SKM-1 (cell line): ENCODE measurements around the gene POC1B.
A peak's percentile ranks its signal among the peaks of the same experiment; 100 is the strongest.

Source experiments
- DNase-seq: peaks from one replicate; lab custom pipeline; 2025; ENCODE audit not compliant: unreplicated experiment; lab: John Stamatoyannopoulos, UW

POC1B gene

DNA sequence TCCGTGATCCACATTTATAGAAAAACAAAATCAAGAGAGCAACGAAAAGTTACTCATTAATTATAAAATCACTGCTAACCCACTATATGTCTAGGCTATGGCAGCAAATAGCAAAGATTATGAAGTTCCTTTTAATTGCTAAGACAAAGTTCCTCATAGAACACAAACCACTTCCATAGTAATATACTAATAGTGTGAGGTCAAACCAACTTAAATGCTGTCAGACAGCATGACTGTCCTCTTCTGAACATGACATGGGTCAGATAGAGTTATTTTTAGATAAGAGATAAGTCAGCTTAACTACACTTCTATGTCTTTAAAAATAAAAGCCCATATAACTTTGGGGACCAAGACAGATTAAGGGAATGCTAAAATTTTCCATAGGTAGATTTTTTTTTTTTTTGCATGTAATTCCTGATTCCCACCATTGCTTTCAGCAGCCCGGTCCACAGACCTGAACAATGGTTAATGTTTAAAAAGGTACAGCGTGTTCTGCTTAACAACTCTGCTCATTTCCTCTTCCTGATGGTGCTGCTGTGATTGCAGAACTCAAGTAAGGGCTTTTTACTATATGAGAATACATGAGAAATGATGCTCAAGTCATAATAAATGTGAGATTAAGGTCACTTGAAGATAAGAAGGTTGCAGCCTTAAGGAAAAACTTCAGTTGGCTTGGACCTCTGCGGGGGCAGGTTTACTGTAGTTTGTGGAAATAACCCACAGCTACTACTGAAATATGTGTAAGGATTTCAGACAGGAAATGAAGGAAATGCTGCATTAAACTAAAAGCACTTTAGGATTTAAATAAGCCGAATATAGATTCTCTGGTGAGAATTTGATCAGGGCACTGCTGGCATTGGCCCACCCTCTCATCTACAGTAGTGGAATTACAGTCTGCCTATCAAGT lies 135.8 kb downstream of the POC1B start:
- DNase-seq: no peak

DNA sequence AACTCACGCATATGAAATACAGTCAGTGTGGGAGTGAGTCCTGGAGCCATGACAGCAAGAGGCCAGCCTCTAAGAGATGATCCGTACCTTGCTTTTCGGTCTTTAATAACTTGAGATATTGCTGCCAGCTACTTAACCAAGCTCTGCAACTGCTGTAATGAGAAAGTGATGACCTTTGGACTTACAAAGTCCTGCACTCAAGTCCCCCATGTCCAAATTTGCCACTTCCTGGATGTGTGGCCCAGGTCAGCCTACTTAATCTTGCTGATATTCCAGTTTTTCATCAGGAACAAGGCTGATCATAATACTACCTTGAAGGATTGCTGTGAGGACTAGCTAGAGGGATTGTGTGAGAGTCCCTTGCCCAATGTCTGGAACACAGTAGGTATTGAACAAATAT lies 139.7 kb downstream of the POC1B start:
- no peak for DNase-seq

DNA sequence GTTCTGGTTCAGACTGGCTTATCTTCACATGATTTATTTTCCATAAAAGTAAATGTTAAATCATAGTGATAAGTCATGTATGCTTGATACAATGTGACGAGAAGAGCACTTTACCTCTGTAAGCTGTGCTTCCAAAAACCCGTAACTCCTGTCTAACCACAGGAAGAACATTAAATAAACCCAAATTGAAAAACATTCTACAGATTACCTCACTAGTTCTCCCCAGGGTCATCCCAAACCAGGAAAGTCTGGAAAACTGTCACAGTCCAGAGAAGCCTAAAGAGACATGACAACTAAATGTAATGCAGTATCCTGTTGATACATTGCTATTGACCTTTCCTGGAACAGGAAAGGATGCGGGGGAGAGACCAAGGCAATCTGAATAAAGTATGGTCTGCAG lies 141.0 kb downstream of the POC1B start:
- no peak for DNase-seq

DNA sequence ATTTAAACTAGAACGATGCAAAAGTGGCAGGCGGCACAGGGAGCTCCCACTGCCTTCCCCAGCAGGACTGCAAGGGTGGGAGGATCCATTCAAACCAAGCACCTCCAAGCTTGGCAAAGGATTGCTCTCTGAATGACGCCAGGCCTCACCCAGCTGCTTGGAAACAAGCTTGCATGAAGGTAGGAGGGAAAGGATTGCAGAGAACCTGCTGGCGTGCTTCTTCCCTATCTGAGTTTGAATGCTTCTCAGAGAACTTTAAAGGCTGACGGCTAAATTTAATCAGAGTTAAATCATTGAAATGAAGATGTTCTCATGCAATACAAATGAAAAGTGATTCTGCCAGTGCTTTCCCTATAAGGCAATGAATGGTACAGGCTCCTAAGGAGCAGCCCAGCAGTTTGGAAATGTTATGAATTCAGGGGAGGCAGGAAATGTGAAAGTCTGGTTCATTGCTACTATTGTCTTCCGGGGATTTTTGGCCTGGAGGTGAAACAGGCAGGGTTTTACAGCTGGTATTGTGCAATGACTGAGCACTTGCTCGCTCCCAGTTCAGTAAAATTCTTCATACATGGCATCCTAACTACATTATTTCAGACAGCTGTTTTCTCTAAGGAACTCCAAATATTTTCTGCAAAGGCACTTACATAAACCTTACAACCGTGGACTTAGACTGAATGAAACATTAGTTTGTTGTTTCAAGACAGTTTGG lies 141.6 kb downstream of the POC1B start:
- DNase-seq: no peak

DNA sequence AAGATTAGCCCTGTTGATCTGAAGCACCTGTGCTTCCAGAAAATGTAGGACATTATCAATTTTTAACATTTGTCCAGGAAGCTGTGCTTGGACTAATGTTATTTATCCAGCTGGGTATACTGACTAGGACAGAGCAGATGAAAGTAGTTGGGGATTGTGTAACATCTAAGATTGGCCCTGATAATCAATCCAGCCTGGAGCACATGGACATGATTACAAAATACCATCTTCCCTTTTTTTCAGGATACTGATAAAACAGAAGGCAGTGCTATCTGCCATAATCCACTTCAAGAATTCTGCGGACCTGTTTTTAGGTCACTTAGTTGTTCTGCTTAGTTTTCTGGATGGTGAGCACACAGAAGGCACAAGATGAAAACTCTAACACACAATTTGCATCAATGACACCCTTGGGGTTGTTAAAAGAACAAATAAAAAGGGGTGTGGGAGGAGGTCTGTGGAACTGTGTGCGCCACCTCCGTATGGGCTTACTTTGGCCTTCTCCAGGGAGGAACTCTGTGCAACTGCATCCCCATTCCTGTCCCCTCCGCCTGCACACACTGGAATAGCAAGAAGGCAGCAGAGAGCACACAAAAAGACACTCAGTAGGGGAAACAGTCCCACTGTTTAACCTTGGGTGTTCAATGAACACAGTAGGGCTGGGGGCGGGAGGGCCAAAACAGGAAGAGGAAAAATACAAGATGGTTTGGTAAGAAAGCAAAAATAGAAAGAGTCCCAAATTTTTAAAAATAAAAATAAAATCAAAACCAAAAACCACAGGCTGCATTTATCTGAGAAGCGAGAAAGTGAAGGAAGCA lies 142.4 kb downstream of the POC1B start:
- no peak for DNase-seq

DNA sequence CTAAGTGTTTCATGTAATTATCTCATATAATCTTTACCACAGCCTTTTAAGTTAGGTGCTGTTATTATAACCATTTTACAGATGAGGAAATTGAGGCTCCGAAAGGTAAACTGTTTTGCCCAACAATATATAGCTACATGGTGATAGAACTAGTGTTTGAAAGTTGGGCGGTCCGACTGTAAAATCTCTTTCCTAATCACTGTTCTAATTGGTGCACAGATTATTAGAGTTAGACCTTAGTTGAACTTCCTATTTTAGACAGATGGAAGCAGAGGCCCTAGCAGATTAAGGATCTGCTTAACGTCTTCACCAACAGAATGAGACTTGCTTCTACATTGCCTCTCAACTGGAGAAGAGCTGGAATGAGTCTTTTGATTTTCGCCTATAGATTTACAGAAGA lies 143.5 kb downstream of the POC1B start:
- DNase-seq: peak; percentile 3

DNA sequence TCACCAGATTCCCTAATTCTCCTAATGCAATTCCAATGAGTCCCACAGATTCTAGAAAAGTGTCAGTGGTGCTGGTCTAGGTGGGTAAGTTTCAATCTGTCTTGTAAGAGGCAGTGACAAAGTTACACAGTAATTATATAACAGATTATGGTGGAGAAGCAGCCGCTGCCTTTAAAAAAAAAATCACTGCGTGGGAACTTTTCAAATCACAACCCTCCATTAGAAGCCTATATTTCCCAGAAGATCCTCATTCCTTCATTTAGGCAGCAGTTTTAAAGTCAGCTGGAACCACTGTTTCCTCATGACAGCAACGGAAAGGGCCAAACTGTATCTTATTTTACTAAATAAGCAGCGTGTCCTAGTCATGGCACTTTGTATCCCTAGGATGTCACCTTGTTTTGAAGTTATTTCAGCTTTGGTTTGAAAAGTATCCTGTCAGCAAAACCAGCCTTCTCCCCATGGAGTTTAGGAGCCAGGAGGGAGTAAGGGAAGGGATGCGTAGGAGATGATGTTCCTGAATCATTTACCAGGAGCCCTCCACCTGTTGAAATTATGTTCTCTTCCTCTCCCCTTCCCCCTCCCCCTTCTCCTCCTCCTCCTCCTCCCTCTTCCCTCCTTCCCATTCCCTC lies 145.9 kb downstream of the POC1B start:
- DNase-seq: no peak

DNA sequence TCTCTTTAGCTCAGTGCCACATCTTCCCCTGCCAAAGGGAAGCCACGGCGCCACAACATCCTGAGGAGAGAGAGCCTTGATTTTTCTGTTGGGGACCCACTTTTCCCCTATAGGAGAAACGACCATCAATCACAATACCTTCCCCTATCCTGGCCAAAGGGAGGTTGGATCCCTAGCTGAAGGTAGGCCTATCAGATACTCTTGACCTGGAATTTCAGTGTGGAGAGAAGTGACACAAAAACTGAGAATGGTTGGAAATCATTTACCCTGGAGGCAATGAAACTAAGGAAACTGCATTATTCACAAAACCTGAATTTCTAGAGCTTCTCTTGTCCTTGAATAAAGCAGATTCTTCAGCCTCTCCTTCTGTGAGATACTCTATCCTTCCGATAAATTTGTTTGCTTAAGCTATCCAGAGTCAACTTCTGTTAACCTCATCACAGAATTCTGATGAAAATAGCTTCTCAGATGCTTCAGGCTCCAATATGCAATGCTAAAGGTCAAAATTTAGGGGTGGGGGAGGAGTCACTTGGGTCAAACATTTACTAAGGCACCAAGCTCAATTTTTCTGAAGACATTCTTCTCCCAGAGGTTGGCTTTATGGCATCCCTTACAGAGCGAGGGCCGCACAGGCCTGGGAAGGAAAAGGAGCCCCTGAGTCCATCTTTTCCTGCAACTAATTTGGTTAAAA lies 146.6 kb downstream of the POC1B start:
- DNase-seq: no peak

DNA sequence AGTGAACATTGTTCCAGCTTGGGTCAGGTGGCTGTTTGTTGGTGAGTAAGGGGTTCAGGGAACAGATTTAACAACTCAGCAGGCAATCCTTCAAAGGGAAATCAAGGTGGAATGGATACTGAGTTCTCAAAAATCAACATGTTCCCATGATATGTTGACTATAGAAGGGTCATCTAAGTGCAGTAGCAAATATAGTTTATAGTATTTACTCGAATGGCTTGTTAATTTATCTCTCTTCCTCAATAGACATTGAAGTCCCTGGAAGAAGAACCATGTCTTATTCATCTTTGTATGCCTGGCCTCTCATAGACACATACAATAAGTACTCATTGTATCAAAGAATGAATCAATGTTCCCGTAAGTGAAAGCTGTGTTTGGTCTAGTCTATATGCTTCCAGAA lies 149.0 kb downstream of the POC1B start:
- DNase-seq: no peak

DNA sequence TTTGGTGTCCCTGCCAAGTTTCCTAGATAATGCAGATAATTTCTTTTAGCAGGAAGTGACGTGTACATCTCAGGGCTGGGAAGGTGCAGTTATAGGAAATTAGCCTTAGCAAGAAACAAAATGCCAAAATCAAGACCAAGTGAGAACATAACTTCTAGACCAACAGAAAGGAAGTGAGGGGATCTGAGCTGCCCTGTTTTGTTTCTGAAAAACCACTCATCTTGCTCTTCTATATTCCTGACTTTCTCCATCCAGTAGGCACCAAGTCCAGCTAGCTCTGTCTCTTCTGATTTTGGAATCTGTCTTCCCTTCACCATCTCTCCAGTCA lies 149.7 kb downstream of the POC1B start:
- no peak for DNase-seq

DNA sequence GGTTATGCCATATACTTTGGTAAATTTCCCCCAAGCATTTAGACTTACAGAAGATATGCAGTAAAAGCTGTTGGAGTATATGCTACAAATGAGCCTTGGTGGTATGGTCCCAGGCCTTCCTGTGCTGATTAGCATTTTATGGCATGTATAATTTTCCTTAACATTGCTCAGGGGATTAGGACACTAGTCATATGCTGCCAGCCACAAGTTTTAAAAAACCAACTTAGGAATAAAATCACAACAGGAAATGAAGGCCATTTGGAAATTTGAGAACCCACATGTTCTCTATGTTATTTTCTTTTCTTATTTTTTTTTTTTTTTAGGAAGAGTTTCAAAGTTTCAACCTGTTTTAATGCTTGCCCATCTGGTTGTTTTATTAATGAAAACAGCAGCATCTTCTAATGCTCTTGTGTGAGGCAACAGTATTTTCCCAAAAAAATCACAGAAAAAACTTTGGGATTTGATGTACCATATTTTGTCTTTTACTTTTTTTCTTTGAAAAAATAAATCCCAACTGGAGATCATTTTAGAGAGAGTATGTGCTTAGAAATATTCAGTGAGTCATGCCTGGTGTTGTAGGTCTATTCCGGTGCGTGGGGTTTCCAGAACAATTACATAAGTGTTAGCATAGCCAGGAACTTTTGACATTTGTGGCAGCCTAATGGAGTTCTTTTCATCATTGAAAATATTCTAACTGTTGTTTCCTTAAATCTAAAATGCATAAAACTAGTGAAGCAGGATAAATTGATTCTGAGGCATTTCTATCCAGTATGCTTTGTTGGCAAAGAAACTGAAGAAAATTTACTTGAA lies 151.9 kb downstream of the POC1B start:
- DNase-seq: no peak

DNA sequence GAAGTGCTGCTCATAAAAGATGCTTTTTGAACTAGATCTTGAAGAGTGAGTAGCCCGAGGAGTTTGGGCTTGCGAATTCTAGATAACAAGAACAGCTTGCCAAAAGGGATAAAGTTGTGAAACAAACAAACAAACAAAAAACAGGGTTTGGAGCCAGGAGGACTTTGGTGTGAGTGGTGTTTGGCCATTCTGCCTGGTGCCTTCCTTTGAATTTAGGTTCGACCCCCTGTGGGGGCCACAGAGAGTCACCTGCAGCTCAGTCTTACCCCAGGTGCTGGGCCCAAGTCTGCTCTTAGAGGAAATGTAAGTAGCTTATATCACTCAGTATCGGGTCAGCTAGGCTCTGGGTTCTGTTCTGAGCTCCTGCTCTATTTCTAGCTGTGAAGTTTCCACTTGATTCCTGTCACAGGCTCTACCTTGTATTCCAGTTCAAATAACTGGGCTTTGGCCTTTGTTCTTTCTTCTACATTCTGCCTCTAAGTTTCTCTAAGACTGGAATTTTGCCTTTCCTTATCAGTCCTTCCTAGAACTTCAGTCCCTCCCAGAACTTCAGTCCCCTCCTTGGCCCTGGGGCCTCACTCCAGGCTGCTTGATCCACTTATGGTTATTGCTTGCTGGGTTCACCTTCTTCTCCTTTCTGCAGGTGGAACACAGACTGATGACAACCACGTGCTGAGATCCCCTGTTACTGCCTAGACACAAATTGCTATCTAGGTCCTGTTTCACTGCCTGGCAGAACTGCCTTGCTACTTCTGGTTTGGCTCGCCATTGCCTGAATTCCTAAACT lies 153.1 kb downstream of the POC1B start:
- DNase-seq: no peak

DNA sequence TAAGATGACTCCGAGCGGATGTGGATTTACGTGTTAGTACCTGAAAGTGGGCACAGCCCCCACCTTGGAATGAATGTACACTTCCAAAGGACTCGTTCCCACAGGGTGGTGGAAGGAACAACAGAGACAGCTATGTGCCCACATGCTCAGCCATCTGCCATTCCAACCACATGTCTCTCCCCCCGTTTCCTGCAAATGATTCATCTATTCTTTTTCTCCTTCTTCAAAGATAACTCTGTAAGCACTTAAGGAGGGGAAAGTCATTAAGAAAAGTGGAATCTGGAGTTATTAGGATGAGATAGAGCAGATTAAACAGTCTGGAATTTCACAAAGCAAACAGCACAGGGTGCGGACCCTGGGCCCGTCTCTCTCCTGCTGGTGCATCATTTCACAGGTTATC lies 155.0 kb downstream of the POC1B start:
- DNase-seq: no peak

DNA sequence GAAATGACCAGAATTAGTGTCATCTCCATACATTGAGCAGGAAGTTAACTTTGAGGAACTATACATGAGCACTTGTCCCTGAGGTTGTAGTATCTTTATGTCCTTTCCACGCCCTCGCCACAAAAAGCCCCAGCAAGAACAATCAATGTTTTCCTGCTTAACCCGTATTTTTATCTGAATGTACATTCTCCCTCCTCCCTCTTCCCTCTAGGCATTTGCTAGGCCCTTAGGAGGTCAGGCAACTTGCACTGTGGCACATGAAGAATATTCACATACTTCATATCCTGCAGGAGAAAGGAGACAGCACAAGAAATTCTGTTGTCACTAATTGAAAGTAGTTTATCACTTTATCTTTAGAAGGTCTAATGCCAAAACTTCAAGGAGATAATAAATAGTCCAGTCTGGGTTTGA lies 155.4 kb downstream of the POC1B start:
- DNase-seq: no peak
